Ascending aorta (tissue), 2 donors: Measurements from ENCODE around the gene SLC49A4. TPM values are rescaled to one million over a fixed set of nuclear protein-coding genes. Genes with fewer than 3 reads are reported as not detected.
"Not testable (repeated sequence)": the region's sequence is repeated elsewhere in the genome, so short reads cannot be mapped to it uniquely, and the experiment has no call there.

ENCODE experiments used
- DNase-seq, 2 donors: peaks; one replicate each; pipeline ENCODE4 v3.0.0-alpha.2; 2019; ENCODE audit warnings: low spot score in 2 of 2
- H3K27ac ChIP-seq, 2 donors: fragments of 200-600 bp; sonication (generic); one replicate each; pipeline ENCODE4 v1.5.1; 2016 to 2017; ENCODE audit warnings: mild to moderate bottlenecking in 1 of 2
- H3K27me3 ChIP-seq: fragments of 200-600 bp; sonication (generic); one replicate; pipeline ENCODE4 v1.5.1; 2017
- H3K36me3 ChIP-seq, 2 donors: fragments of 200-600 bp; sonication (generic); one replicate each; pipeline ENCODE4 v1.5.1; 2016
- H3K4me1 ChIP-seq, 2 donors: fragments of 200-600 bp; sonication (generic); one replicate each; pipeline ENCODE4 v1.5.1; 2016 to 2017; ENCODE audit warnings: mild to moderate bottlenecking in 1 of 2
- H3K4me3 ChIP-seq, 2 donors: fragments of 200-600 bp; sonication (generic); one replicate each; pipeline ENCODE4 v1.5.1; 2016 to 2017; ENCODE audit warnings: mild to moderate bottlenecking in 1 of 2
- H3K9me3 ChIP-seq, 2 donors: fragments of 200-600 bp; sonication (generic); one replicate each; pipeline ENCODE4 v1.5.1; 2016
- CTCF ChIP-seq, 3 experiments: fragments of 200-600 bp in 2 of 3; fragments of 450-650 bp in 1 of 3; sonication (generic) in 2 of 3; IDR thresholded peaks; one replicate each; pipeline ENCODE4 v1.5.1; 2016 to 2019; ENCODE audit warnings: antibody characterized with exemption in 3 of 3, mild to moderate bottlenecking in 1 of 3, moderate library complexity in 1 of 3
- intact Hi-C: fragments of 100-400 bp; cut with DNase I; formaldehyde crosslinking; loops from one replicate; pipeline ENCODE4 v1.15.1; 2023
- total RNA-seq: library from RNA; depleted of rRNA; stranded (reverse); fragments of >200 nt; gene quantifications from one replicate; pipeline ENCODE4 v1.1.0, GENCODE V29; 2016

SLC49A4 gene
- total RNA-seq, result 3.2 TPM

GRCh38 chr3:122794779-122795673 lies at the start of gene SLC49A4:
TSS of gene SLC49A4 (plus strand) at chr3:122795069. CDS start at chr3:122795193, 124 bp downstream.
- intact Hi-C loops, result loop anchor here (1.0 to 10.0 kb wide), 5 partner anchors 114 to 1048 kb away; partner anchors contain the start of genes GOLGB1, KPNA1 and WDR5B
- TF ChIP-seq CTCF (IDR thresholded peaks at IDR 0.05), result no peak
- peaks cover 3 to 5% of the 10 kb centered on the region in 2 donors for H3K4me1 ChIP-seq

GRCh38 chr3:122745369-122746021 lies 49.4 kb upstream of the SLC49A4 start:
- intact Hi-C loops, result no loop called here
- peaks cover 3 to 25% of the 10 kb centered on the region in 2 donors for H3K36me3 ChIP-seq
- no peak for TF ChIP-seq CTCF (IDR thresholded peaks at IDR 0.05)
- no peak for DNase-seq
- no peaks in the 10 kb centered on the region for H3K9me3 ChIP-seq
- no peaks in the 10 kb centered on the region for H3K27me3 ChIP-seq
- H3K27ac ChIP-seq, result no peak overlapping the region
- no peak overlapping the region for H3K4me3 ChIP-seq
- H3K4me1 ChIP-seq, result no peaks in the 10 kb centered on the region

More at GRCh38 chr3:122794779-122795673, at the start of gene SLC49A4:
- DNase-seq, result peak; percentile 39 to 84
- no peaks in the 10 kb centered on the region for H3K9me3 ChIP-seq
- H3K27ac ChIP-seq, result peak within 1 kb of the TSS; percentile 96 to 100
- H3K36me3 ChIP-seq, result no peaks in the 10 kb centered on the region
- H3K27me3 ChIP-seq, result no peaks in the 10 kb centered on the region
- peak within 1 kb of the TSS; percentile 89 to 98 for H3K4me3 ChIP-seq

- H3K27me3 ChIP-seq, H3K9me3 ChIP-seq, DNase-seq, H3K4me1 ChIP-seq, H3K27ac ChIP-seq, H3K4me3 ChIP-seq, intact Hi-C loops: not testable (repeated sequence)
- peaks cover 2 to 31% of the 10 kb centered on the region in 2 donors for H3K36me3 ChIP-seq
These were observed 47.6 kb upstream of the SLC49A4 start for GRCh38 chr3:122747295-122747694.

- Histone ChIP-seq H3K4me1 (no peaks in the 10 kb centered on the region), H3K36me3 (peaks cover 2 to 21% of the 10 kb centered on the region in 2 donors), H3K27me3 (no peaks in the 10 kb centered on the region), H3K4me3 (no peak overlapping the region), H3K27ac (no peak overlapping the region), H3K9me3 (no peaks in the 10 kb centered on the region)
- no peak for DNase-seq
- TF ChIP-seq CTCF (IDR thresholded peaks at IDR 0.05), result no peak
- intact Hi-C loops, result no loop called here
These were observed 46.5 kb upstream of the SLC49A4 start for GRCh38 chr3:122748347-122748746.

- Histone ChIP-seq H3K27ac (no peak overlapping the region), H3K27me3 (no peaks in the 10 kb centered on the region), H3K9me3 (no peaks in the 10 kb centered on the region), H3K36me3 (peaks cover 9 to 24% of the 10 kb centered on the region in 2 donors), H3K4me1 (no peaks in the 10 kb centered on the region), H3K4me3 (no peak overlapping the region)
- DNase-seq, result no peak
- TF ChIP-seq CTCF (IDR thresholded peaks at IDR 0.05), result peak; percentile 23 to 58 (median 50)
- intact Hi-C loops, result no loop called here
These were observed 39.9 kb upstream of the SLC49A4 start for GRCh38 chr3:122754929-122755328.

- Histone ChIP-seq H3K27ac (no peak overlapping the region), H3K27me3 (no peaks in the 10 kb centered on the region), H3K9me3 (no peaks in the 10 kb centered on the region), H3K36me3 (peaks cover 9 to 24% of the 10 kb centered on the region in 2 donors), H3K4me3 (no peak overlapping the region), H3K4me1 (no peaks in the 10 kb centered on the region)
- intact Hi-C loops, result no loop called here
- TF ChIP-seq CTCF (IDR thresholded peaks at IDR 0.05), result no peak
- DNase-seq, result no peak
These were observed 39.4 kb upstream of the SLC49A4 start for GRCh38 chr3:122755491-122755890.
